IMR-90 (cell line): ENCODE results near the gene SGSH. TPM values are rescaled to one million over a fixed set of nuclear protein-coding genes. Genes with fewer than 3 reads are reported as not detected.

Experiments
- ATAC-seq: fragments of 200-7000 bp; cut with Tn5 transposase; 2 replicates; pipeline ENCODE4 v1.9.1; 2020; ENCODE audit warnings: low read depth, mild to moderate bottlenecking, moderate library complexity
- BruUV-seq: library from RNA; stranded (reverse); fragments of 400-500 nt; replicated peaks from 2 replicates; lab custom pipeline; 2021; lab: Mats Ljungman, UMichigan
- CTCF ChIA-PET: fragments of 300-600 bp; formaldehyde crosslinking; extraction: SDS; loops from one replicate; lab custom pipeline; 2021; ENCODE audit warnings: antibody characterized with exemption; lab: Yijun Ruan, JAX
- POLR2A ChIA-PET: fragments of 300-600 bp; sonication (Branson Sonifier 250); formaldehyde crosslinking; loops from one replicate; lab custom pipeline; 2022; ENCODE audit warnings: antibody characterized with exemption; ENCODE audit not compliant: unreplicated experiment; lab: Charles Lee
- DNase-seq: peaks from one replicate; pipeline ENCODE4 v3.0.0; 2013
- H2AFZ ChIP-seq: replicated peaks from 2 replicates; pipeline ENCODE3; 2013; ENCODE audit warnings: low read length, mild to moderate bottlenecking; ENCODE audit not compliant: poor library complexity
- H2AK5ac ChIP-seq: 2 replicates; pipeline ENCODE4 v1.6.1; 2013; ENCODE audit warnings: low read depth, low read length, inconsistent platforms
- H2AK9ac ChIP-seq: replicated peaks from 2 replicates; pipeline ENCODE3; 2013; ENCODE audit warnings: mild to moderate bottlenecking, low read depth, low read length, moderate library complexity; ENCODE audit not compliant: poor library complexity
- H2BK120ac ChIP-seq: 2 replicates; pipeline ENCODE4 v1.6.1; 2013; ENCODE audit warnings: low read depth, low read length, inconsistent platforms
- H2BK15ac ChIP-seq: 3 replicates; pipeline ENCODE4 v1.6.1; 2013; ENCODE audit warnings: low read depth, low read length, inconsistent platforms
- H2BK20ac ChIP-seq: 2 replicates; pipeline ENCODE4 v1.6.1; 2013; ENCODE audit warnings: low read depth, mild to moderate bottlenecking, inconsistent platforms, low read length, moderate library complexity
- H2BK5ac ChIP-seq: 2 replicates; pipeline ENCODE4 v1.6.1; 2013; ENCODE audit warnings: mild to moderate bottlenecking, low read depth, low read length, inconsistent platforms; ENCODE audit not compliant: poor library complexity, severe bottlenecking
- H3K14ac ChIP-seq: replicated peaks from 2 replicates; pipeline ENCODE4 v1.6.1; 2013; ENCODE audit warnings: low read depth, low read length, inconsistent platforms
- H3K18ac ChIP-seq: 2 replicates; pipeline ENCODE4 v1.6.1; 2013; ENCODE audit warnings: low read depth, low read length, control low read depth
- H3K23ac ChIP-seq: 2 replicates; pipeline ENCODE4 v1.6.1; 2013; ENCODE audit warnings: low read depth, low read length, inconsistent platforms
- H3K27ac ChIP-seq: 2 replicates; pipeline ENCODE4 v1.5.1; 2013; ENCODE audit warnings: mild to moderate bottlenecking, control low read depth, low read length; ENCODE audit not compliant: insufficient read depth
- H3K27me3 ChIP-seq: 2 replicates; pipeline ENCODE4 v1.6.1; 2013; ENCODE audit warnings: low read length; ENCODE audit not compliant: control insufficient read depth, insufficient read depth
- H3K36me3 ChIP-seq: 2 replicates; pipeline ENCODE4 v1.6.1; 2013; ENCODE audit warnings: low read length, mixed read lengths; ENCODE audit not compliant: control insufficient read depth, insufficient read depth
- H3K4ac ChIP-seq: 2 replicates; pipeline ENCODE4 v1.6.1; 2013; ENCODE audit warnings: low read depth, low read length, inconsistent platforms
- H3K4me1 ChIP-seq: 2 replicates; pipeline ENCODE4 v1.6.1; 2013; ENCODE audit warnings: low read length, mixed read lengths; ENCODE audit not compliant: control insufficient read depth, insufficient read depth
- H3K4me2 ChIP-seq: 2 replicates; pipeline ENCODE4 v1.6.1; 2013; ENCODE audit warnings: low read depth, mild to moderate bottlenecking, control low read depth, low read length, moderate library complexity
- H3K4me3 ChIP-seq: 2 replicates; pipeline ENCODE4 v1.5.1; 2013; ENCODE audit warnings: low read depth, mild to moderate bottlenecking, control low read depth, low read length, moderate library complexity; ENCODE audit not compliant: insufficient read depth
- H3K56ac ChIP-seq: 2 replicates; pipeline ENCODE4 v1.6.1; 2013; ENCODE audit warnings: low read length, inconsistent platforms; ENCODE audit not compliant: insufficient read depth; ENCODE audit errors: extremely low read depth
- H3K79me1 ChIP-seq, 2 experiments: 2 replicates each; pipeline ENCODE4 v1.6.1; 2013; ENCODE audit warnings: low read length in 2 of 2, inconsistent platforms in 1 of 2, low read depth in 1 of 2
- H3K9ac ChIP-seq: 2 replicates; pipeline ENCODE4 v1.6.1; 2013; ENCODE audit warnings: low read depth, low read length, control low read depth
- H3K9me1 ChIP-seq: 2 replicates; pipeline ENCODE4 v1.6.1; 2013; ENCODE audit warnings: low read length, inconsistent platforms; ENCODE audit not compliant: insufficient read depth
- H3K9me3 ChIP-seq: 2 replicates; pipeline ENCODE4 v1.6.1; 2013; ENCODE audit warnings: low read length; ENCODE audit not compliant: control insufficient read depth, insufficient read depth
- H4K20me1 ChIP-seq: 2 replicates; pipeline ENCODE4 v1.6.1; 2013; ENCODE audit warnings: low read length, inconsistent platforms; ENCODE audit not compliant: insufficient read depth
- H4K5ac ChIP-seq: 2 replicates; pipeline ENCODE4 v1.6.1; 2013; ENCODE audit warnings: mild to moderate bottlenecking, low read depth, low read length, control low read depth
- H4K8ac ChIP-seq, 2 experiments: 2 replicates each; pipeline ENCODE4 v1.6.1; 2013; ENCODE audit warnings: low read depth in 2 of 2, low read length in 2 of 2, control low read depth in 1 of 2, inconsistent platforms in 1 of 2
- H4K91ac ChIP-seq: 2 replicates; pipeline ENCODE4 v1.6.1; 2013; ENCODE audit warnings: low read depth, low read length, inconsistent platforms; ENCODE audit not compliant: insufficient read depth
- BHLHE40 ChIP-seq: fragments of 150-350 bp; IDR thresholded peaks from 2 replicates; pipeline ENCODE4 v1.6.1; 2016; ENCODE audit warnings: mild to moderate bottlenecking, low read depth, low read length
- CEBPB ChIP-seq: IDR thresholded peaks from 2 replicates; pipeline ENCODE4 v1.6.1; 2012; ENCODE audit warnings: low read depth, low read length, improper control_type of control experiment
- CHD1 ChIP-seq: IDR thresholded peaks from 2 replicates; pipeline ENCODE4 v1.6.1; 2012; ENCODE audit warnings: low read depth, low read length, improper control_type of control experiment
- CTCF ChIP-seq: conservative IDR thresholded peaks from 2 replicates; pipeline ENCODE4 v1.5.1; 2012; ENCODE audit warnings: mild to moderate bottlenecking, low read depth, low read length, improper control_type of control experiment
- ELK1 ChIP-seq: fragments of 150-350 bp; IDR thresholded peaks from 2 replicates; pipeline ENCODE4 v1.6.1; 2016; ENCODE audit warnings: low read depth, mild to moderate bottlenecking, low read length, moderate library complexity, borderline replicate concordance
- FOS ChIP-seq: fragments of 150-350 bp; IDR thresholded peaks from 2 replicates; pipeline ENCODE4 v1.6.1; 2016; ENCODE audit warnings: low read depth, low read length
- MAFK ChIP-seq: IDR thresholded peaks from 2 replicates; pipeline ENCODE4 v1.6.1; 2012; ENCODE audit warnings: low read depth, low read length, improper control_type of control experiment
- MAZ ChIP-seq: IDR thresholded peaks from 2 replicates; pipeline ENCODE4 v1.6.1; 2012; ENCODE audit warnings: low read depth, mild to moderate bottlenecking, low read length, improper control_type of control experiment, moderate library complexity, borderline replicate concordance
- MXI1 ChIP-seq: IDR thresholded peaks from 2 replicates; pipeline ENCODE4 v1.6.1; 2012; ENCODE audit warnings: low read depth, mild to moderate bottlenecking, low read length, moderate library complexity, borderline replicate concordance
- NFE2L2 ChIP-seq: fragments of 150-350 bp; IDR thresholded peaks from 2 replicates; pipeline ENCODE4 v1.6.1; 2016; ENCODE audit warnings: low read depth, mild to moderate bottlenecking, low read length
- POLR2A ChIP-seq: IDR thresholded peaks from 2 replicates; pipeline ENCODE4 v1.6.1; 2012; ENCODE audit warnings: mild to moderate bottlenecking, low read depth, low read length
- RAD21 ChIP-seq: IDR thresholded peaks from 2 replicates; pipeline ENCODE4 v1.6.1; 2012; ENCODE audit warnings: low read length, improper control_type of control experiment
- RCOR1 ChIP-seq: IDR thresholded peaks from 2 replicates; pipeline ENCODE4 v1.6.1; 2012; ENCODE audit warnings: mild to moderate bottlenecking, low read length, improper control_type of control experiment; ENCODE audit not compliant: insufficient replicate concordance
- RFX5 ChIP-seq: IDR thresholded peaks from 2 replicates; pipeline ENCODE4 v1.8.0; 2012; ENCODE audit warnings: low read depth, mild to moderate bottlenecking, low read length, moderate library complexity
- SMC3 ChIP-seq: fragments of 150-350 bp; IDR thresholded peaks from 2 replicates; pipeline ENCODE4 v1.6.1; 2016; ENCODE audit warnings: low read depth, mild to moderate bottlenecking, antibody characterized with exemption, low read length, moderate library complexity
- USF2 ChIP-seq: fragments of 150-350 bp; IDR thresholded peaks from 2 replicates; pipeline ENCODE4 v1.6.1; 2017; ENCODE audit warnings: mild to moderate bottlenecking, antibody characterized with exemption, low read length, low read depth
- WGBS, 2 experiments: methylation state at CpG; one replicate each; pipeline versions ENCODE4 v1.1.5 to v1.1.7; 2013; ENCODE audit warnings: missing lambda C conversion rate in 2 of 2; ENCODE audit not compliant: insufficient read length in 1 of 2; ENCODE audit errors: extremely low coverage in 2 of 2; 5-methylcytosine and 5-hydroxymethylcytosine counted together
- dilution Hi-C: fragments of 300-500 bp; cut with HindIII; formaldehyde crosslinking; loops from one replicate; pipeline ENCODE4 v1.14.3; 2018; ENCODE audit warnings: low sequenced_read_pairs; ENCODE audit not compliant: unreplicated experiment
- in situ Hi-C: fragments of 300-500 bp; cut with MboI; formaldehyde crosslinking; loops from 3 replicates; pipeline ENCODE4 v1.14.3; 2019; ENCODE audit warnings: low sequenced_read_pairs, inconsistent platforms, mixed read lengths
- intact Hi-C: fragments of 100-400 bp; cut with micrococcal nuclease; formaldehyde crosslinking; loops from 2 replicates; pipeline ENCODE4 v1.10.0; 2022
- polyA plus RNA-seq, 3 experiments: library from polyadenylated mRNA; depleted of rRNA; stranded (reverse); fragments of >200 nt; gene quantifications; 2 replicates each; pipeline ENCODE4 v1.2.3, GENCODE V29; 2012; ENCODE audit warnings: low replicate concordance in 1 of 3
- total RNA-seq: library from RNA; depleted of rRNA; stranded (reverse); fragments of >200 nt; gene quantifications from 2 replicates; pipeline ENCODE4 v1.2.3, GENCODE V29; 2012

SGSH gene
- total and polyA plus RNA-seq, 2 of the 4 experiments (the other 2 are of a cell fraction): 3.0 to 41.5 TPM

GRCh38 chr17:80173126-80173525 lies 47.0 kb downstream of the SGSH start:
- in situ Hi-C loops (no loop called here), intact Hi-C loops (no loop called here), dilution Hi-C loops (no loop called here)
- Histone ChIP-seq H3K4me2 (no peak overlapping the region), H2BK5ac (no peak overlapping the region), H3K9ac (no peak overlapping the region), H3K27ac (no peak overlapping the region), H2BK20ac (no peak overlapping the region), H3K79me1 (no peaks in the 10 kb centered on the region), H3K4ac (no peak overlapping the region), H4K91ac (no peak overlapping the region), H3K4me3 (no peak overlapping the region), H2BK120ac (no peak overlapping the region), H4K5ac (no peak overlapping the region), H3K23ac (no peak overlapping the region), H2AK9ac (no peak overlapping the region), H3K18ac (no peak overlapping the region), H2BK15ac (no peak overlapping the region), H3K9me3 (peaks cover 2% of the 10 kb centered on the region; the same call in 1 of the 2 replicates), H3K36me3 (no peaks in the 10 kb centered on the region), H3K14ac (no peak overlapping the region), H2AFZ (no peak overlapping the region), H3K56ac (no peak overlapping the region), H4K8ac (no peak overlapping the region), H3K9me1 (no peaks in the 10 kb centered on the region; the same call in 1 of the 2 replicates), H3K27me3 (peaks cover 33% of the 10 kb centered on the region), H4K20me1 (no peaks in the 10 kb centered on the region), H2AK5ac (no peak overlapping the region), H3K4me1 (peaks cover 3% of the 10 kb centered on the region)
- ATAC-seq (no peak), DNase-seq (no peak)
- CTCF ChIA-PET: interaction anchor here (0.6 kb wide), 1 partner anchor 23 kb away, joined by 3 read pairs; no protein-coding TSS in a partner anchor
- POLR2A ChIA-PET: no interaction called here
- BruUV-seq: no TSS peak
- WGBS, 2 experiments: no CpG with 5 or more reads among the region's 12 CpGs
- TF ChIP-seq BHLHE40: no peak
- TF ChIP-seq SMC3: no peak
- no peak for TF ChIP-seq ELK1
- no peak for TF ChIP-seq RAD21
- no peak for TF ChIP-seq RFX5
- TF ChIP-seq RCOR1: no peak
- no peak for TF ChIP-seq MAFK
- no peak for TF ChIP-seq CEBPB
- TF ChIP-seq MAZ: no peak
- TF ChIP-seq NFE2L2: no peak
- no peak for TF ChIP-seq MXI1
- TF ChIP-seq FOS: no peak
- no peak for TF ChIP-seq POLR2A
- TF ChIP-seq CTCF: no peak
- TF ChIP-seq CHD1: no peak
- no peak for TF ChIP-seq USF2
